ENCODE measurements around the gene ABCB10.

ABCB10 gene

GRCh38 chr1:229474509-229474908 lies 84.0 kb downstream of the ABCB10 start:
- DNase-seq (ENCODE audit: low read depth, low spot score): no peak

GRCh38 chr1:229471175-229471574 lies 87.3 kb downstream of the ABCB10 start:
- DNase-seq (ENCODE audit: low read depth, low spot score): no peak

DNA sequence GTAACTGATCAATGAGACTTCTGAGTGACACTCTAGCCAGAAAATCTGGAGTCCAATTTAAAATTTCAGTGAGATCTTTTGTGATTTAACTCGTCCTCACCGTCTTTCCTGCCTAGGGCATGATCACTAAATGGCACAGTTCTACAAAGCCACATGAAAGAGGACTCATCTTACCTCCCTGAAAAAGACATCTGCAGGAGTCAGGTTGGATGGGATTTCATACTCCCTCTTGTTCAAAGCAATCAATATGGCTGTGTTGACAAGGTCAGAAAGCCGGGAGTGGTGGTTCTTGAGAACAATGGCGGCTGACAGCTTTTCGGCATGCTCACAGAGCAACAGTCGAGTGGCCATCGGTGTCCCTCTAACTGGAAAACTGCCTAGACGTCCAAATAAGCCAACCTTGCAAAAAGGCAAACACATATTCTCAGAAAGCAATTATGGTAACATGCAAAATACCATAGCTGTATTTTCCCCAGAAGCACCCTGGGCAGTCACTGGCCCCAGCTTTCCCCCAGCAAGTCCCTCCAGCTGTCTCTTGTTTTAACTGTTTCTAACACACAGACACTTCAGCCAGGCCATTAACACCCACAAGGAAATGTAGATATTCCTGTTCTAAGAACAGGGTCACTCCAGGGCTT lies 88.0 kb downstream of the ABCB10 start:
- DNase-seq (ENCODE audit: low read depth, low spot score): no peak

GRCh38 chr1:229466887-229467286 lies 91.6 kb downstream of the ABCB10 start:
- DNase-seq (ENCODE audit: low read depth, low spot score): no peak

Data from ELF-1 (cell line).